GM19043 (cell line): Measurements from ENCODE around the gene FOLR1.

Experiments
- ATAC-seq: cut with Tn5 transposase; IDR thresholded peaks from one replicate; pipeline ENCODE4 v1.9.1; 2021; ENCODE audit warnings: low read depth; ENCODE audit not compliant: unreplicated experiment

The FOLR1 gene

DNA sequence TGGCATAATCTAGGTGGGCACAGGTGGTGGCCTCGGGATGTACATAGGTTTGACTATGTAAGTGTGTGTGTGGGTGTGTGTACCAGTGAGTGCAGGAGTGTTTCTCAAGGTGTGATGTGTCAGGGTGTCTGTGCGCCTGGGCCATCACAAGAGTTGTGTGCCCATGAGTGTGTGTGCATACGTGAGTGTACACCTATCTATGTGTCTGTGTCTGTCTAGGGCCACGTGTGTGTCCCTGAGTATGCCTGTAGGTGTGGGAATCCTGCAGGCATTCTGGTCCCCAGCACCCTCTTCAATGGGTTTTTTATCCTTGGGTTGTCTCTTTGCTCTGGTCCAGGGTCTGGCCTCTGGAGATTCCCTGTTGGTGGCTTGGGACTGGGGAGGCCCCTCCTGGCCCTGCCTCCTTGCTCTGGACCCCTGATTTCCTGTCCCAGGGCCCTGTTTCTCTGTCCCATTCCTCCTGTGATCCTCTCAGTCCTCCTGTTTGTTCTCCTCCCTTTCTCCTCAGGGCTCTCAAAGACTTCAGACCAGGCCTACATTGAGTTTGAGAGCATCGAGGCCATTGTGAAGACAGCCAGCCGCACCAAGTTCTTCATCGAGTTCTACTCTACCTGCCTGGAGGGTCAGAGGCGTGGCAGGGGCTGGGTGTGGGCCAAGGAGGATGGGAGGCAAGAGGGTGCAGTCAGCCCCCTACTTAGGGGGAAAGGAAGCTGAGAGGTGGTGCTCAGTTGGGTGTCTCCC, 42.0 kb downstream of the FOLR1 start:
- ATAC-seq: no peak

DNA sequence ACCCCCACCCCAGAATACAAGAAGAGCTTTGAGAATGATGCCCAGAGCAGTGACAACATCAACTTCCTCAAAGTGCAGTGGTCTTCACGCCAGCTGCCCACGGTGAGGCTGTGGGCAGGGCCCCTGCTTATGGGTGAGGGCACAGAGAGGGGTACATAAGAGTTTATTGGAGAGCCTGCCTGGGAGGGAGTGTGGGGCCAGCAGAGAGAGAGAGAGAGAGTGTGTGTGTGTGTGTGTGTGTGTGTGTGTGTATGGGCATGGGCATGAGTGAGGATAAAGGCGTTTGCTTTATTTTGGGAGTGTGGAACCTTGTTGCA, 42.5 kb downstream of the FOLR1 start:
- no peak for ATAC-seq

DNA sequence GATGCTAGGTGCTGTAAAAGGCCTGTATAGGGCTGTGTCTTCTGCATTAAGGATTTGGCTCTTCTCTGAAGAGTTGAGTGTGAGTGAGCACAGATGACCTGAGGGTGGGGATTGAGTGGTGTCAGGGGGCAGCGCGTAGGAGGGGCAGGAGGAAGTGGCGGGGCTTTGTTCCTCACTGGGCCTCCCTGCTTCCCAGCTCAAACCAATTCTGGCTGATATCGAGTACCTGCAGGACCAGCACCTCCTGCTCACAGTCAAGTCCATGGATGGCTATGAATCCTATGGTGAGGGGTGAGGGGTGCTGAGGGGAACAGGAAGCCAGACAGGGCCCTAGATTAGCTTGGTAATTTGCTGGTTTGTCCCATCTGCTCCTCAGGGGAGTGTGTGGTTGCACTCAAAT, 43.0 kb downstream of the FOLR1 start:
- ATAC-seq: no peak

DNA sequence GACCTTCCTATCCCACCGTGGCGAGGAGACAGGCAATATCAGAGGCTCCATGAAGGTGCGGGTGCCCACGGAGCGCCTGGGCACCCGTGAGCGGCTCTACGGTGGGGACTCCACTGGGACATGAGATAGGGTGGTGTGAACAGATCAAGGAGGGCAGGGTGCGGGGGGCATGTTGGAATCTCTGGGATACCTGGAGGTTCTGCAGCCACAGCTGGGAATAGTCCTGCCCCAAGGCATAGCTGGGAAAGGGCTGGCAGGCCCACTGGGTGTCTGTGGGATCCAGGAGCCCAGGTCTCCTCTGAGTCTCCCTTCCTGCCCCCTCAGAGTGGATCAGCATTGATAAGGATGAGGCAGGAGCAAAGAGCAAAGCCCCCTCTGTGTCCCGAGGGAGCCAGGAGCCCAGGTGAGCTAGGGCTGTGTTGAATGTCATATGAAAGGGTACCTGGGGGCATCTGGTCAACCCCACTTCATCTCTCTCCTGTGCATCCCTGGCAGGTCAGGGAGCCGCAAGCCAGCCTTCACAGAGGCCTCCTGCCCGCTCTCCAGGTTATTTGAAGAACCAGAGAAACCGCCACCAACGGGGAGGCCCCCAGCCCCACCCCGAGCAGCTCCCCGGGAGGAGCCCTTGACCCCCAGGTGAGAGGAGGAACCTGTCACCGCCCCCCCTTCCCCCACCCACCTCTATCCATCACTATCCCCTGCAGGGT, 43.6 kb downstream of the FOLR1 start:
- no peak for ATAC-seq

DNA sequence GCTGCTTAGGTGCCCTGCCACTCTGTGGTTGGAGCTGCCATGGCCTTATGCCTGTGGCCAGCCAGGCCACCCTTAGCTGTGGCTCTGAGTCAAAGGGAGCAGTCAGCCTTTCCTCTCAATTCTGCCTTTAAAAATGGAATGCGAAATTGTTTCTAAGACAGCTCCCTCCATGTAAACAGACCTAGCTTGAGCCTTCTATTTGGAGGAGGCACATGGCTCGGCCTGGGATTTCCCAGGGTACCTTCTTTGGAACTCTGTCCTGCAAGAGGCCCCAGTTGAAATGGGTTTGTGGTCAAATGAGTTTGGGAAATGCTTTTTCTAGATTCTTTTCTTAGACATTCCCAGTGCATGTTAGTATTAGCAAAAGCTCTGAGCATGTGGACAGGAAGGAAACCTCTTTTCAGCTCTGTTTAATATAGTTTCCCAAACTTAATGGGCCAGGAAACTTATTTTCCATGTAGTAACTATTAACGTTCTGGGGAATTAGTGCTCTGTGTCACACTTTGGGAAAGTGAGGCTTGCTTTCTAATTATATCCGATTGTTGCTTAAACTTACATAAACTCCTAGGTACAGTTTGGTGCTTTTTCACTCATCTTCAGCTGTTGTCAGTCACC, 44.2 kb downstream of the FOLR1 start:
- no peak for ATAC-seq

DNA sequence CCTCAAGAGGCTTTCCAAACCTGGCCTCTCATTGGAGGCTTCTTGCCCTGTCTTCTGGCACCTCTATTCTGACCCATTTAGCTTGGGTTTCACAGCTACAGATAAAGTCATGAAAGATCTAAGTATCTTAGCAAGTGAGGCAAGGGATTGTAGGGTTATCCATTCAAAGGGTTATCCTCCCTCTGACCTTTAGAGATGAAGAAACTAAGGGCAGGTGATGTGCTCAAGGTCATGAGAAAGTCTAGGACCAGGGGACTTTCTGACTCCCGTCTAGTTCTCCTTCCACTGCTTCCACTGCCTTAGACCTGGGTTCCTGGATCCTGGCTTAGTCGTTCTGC, 44.8 kb downstream of the FOLR1 start:
- ATAC-seq: no peak

DNA sequence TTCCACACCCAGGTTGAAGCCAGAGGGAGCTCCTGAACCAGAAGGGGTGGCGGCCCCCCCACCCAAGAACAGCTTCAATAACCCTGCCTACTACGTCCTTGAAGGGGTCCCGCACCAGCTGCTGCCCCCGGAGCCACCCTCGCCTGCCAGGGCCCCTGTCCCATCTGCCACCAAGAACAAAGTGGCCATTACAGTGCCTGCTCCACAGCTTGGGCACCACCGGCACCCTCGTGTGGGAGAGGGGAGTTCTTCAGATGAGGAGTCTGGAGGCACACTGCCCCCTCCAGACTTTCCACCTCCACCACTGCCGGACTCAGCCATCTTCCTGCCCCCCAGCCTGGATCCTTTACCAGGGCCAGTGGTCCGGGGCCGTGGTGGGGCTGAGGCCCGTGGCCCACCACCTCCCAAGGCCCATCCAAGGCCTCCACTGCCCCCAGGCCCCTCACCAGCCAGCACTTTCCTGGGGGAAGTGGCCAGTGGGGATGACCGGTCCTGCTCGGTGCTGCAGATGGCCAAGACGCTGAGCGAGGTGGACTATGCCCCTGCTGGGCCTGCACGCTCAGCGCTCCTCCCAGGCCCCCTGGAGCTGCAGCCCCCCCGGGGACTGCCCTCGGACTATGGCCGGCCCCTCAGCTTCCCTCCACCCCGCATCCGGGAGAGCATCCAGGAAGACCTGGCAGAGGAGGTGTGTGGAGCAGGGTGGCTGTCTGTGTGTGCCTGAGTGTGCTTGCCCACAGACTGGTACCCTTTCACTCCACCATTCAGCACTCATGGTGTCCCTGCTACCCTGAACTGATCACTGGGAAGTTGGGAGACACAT, 45.4 kb downstream of the FOLR1 start:
- no peak for ATAC-seq

DNA sequence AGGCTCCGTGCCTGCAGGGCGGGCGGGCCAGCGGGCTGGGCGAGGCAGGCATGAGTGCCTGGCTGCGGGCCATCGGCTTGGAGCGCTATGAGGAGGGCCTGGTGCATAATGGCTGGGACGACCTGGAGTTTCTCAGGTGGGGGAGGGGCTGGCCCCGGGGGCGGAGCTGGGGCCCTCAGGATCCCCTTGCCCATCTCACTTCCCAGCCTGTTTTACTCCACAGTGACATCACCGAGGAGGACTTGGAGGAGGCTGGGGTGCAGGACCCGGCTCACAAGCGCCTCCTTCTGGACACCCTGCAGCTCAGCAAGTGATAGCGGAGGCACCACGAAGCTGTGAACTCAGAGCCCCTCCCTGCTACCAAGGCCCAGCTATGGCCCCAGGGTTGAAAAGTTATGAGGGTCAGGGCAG, 46.1 kb downstream of the FOLR1 start:
- ATAC-seq: no peak

DNA sequence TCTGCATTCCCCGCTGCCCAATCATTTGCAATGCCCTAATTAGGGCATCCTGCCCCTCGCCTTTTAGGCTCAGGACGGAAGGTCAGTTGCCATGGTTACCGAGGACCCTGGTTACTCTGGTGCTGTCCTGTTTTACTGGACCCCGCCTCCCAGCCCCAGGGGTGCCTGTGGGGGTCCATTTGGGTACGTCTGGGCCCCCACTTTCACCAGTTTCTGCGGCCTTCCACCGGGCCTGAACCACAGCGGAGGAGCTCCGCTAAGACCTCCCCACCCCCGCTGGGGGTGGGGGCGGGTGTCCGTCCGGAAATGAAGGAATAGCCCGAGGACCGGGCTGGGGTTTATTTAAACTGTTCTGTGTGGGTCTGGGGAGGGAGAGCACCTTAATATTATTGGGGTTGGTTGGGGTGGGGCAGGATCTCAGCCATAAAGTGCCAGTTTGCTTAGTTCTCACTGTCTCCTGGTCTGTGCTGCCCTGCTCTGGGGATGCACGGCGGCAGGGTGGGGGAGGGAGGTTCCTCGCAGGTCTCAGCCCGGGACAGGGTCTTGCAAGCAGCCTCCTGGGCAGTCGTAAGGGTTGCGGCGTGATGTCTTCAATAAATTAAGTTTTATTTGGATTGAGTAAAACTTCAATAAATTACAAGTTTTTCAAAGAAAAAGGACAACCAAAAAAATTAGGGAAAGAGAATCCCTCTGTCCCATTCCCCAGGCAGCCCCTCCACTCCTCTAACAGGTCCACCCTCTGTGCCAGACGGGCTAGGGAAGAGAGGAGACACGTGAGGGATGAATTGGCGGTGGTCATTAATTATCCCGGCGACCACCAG, 46.8 kb downstream of the FOLR1 start:
- no peak for ATAC-seq

DNA sequence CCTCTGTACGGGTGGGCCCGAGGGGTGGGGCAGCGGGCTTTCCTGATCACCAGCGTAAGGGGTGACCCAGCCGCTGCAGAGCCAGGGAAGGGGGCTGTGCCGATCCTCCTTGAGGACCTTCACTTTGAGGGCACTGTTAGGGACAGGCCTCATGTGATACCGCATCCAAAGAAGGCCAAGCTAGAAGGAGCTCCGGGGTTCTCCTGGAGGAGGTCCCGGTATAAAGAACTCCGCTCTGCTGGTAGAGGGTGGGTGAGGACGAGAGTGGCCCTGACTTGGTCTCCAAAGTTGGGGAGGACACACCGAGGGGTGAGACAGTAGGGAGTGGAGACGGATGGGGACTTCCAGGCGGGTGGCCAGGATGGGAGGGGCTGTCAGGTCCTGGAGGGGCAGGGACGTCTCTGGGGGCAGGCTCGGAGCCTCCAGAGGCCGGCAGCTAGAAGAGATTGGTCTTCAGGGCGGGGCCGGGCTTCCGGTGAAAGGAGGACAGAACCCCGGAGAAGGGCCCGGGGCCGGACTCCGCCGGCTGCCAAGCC, 47.4 kb downstream of the FOLR1 start:
- no peak for ATAC-seq

DNA sequence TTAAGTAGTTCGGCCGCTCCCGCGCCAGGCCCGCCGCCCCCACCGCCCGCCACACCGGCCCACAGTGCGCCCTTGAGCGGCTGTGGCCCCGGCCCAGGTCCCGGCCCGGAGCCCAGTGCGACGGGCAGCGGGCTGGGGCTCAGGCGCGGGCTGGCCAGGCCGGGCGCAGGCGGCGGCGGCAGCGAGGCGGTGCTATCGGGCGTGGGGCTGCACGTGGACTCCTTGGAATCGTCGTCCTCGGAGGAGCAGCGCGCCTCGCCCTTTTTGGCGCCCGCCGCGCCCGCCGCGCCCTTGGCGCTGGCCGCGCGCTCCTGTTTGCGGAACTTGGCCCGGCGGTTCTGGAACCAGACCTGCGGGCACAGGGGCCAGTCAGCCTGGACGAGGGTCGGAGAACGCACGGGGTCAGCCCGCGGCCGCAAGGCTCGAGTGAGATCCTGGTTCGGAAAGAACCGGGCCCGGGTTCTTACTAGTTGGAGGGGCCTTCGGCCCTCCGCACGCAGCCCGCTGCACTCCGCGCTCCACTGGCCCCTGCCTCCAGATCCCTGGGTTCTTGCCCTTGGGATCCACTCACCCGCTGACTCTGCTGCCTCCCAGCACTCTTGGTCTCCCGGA, 48.0 kb downstream of the FOLR1 start:
- no peak for ATAC-seq

DNA sequence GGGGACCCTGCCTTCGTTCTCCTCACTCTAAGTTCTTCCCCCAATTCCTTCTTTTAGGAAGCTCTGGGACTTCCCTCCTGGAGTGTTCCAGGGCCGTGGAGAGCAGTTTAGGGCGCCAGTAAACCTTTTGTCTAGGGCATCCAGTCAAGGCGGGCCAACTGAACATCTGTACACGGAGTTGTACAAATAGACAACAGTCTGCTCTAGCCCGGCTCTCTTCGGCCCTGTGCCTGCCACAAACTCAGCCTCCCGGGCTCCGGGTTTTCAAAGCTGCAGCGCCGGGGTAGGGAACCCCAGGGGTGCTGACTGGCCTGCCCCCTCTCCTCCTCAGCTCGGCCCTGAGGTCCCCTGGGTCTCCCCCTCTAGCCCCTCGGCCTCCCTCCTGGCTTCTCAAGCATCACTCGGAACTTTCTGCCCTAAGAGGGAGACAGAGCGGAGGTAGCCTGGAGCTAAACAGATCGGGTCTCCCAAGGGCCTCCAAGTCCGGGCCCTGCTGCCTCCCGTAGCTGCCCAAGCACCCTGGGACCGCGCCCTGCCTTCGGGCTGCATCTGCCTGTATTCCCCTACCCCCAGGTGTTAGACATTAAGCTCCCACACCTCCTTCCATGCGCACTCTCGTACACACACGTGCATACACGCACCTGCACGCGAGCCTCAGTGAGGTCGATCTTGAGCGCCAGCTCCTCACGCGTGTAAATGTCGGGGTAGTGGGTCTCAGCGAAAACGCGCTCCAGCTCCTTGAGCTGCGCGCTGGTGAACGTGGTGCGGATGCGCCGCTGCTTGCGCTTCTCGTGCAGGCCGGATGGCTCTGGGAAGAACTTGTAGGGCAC, 48.7 kb downstream of the FOLR1 start:
- ATAC-seq: no peak

DNA sequence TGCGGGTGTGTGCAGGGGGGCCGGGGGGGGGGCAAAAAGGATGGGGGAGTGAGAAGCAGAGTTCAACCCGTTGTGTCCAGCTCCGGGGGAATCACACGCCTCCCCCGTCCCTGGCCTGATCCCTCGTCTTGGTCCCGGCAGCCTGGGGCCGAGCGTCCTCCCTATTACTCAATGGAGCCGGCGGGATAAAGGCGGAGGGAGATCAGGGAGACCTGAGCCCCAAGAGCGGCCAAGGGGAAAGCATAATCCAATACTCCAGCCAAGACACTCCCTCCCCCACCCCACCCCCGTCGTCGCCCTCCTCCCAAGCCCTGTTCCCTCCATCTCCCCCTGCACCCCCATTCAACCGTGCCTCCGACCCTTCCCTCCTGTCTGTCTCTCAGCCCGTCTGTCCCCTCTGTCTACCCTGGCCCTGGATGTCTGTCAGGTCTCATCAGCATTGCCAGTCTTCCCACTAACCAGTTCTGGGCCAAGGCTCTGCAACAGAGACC, 49.4 kb downstream of the FOLR1 start:
- ATAC-seq: no peak

DNA sequence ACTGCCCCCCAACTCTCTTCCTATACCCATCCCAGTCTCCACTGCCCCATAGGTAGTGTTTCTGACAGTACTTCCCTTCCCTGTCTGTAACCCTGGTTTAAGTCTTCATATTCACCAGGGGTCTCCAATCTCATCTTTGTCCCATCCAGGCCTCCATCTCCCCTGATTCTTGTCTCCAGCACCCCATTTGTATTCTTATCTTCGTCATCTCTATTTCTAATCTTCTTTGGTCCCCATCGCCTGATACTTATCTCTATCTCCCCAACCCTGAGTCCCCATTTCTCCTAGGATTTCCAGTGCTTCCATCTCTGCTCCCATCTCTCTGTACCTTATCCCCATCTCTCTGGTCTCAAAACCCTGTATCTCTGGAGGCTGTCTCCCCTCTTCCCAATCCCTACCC, 50.2 kb downstream of the FOLR1 start:
- ATAC-seq: no peak

DNA sequence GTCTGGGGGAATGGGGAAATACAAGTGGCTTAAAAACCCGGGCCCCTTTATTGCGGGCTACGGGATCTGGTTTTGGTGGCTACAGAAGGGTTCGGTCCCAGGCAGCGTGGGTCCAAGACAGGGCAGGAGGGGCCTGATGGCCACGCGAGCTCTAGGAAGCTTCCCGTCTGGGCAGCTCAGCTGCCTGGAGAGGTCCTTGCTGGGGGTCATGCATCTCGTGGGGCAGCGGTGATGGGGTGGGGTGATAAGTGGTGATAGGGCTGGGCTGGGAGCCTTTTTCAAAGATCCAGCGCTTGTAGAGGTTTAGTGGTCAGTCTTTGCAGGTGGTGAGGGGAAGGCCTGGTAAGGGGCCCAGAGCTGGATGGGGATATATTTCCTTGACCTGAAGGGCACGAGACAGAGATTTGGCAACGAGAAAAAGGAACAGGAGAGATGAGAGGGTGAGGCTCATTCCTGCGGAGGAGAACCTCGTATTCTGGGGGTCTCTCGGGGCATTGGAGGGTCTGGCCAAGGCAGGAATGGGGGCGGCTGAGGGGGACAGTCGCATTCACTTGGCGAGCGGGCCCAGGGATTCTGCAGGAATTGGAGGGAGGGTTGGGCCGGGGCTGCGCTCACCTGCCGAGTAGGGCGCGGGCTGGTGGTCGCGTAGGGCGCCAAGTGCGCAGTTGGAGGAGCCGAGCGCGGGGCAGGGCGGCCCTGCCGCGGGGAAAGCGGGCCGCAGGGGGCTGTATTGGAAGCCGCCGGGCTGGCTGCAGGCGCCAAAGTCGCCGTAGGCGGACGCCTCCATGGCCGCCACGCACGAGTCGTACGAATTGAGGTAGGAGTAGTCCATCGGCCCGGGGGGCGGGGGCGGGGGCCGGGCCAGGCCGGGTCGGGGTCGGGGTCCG, 51.5 kb downstream of the FOLR1 start:
- ATAC-seq: no peak

DNA sequence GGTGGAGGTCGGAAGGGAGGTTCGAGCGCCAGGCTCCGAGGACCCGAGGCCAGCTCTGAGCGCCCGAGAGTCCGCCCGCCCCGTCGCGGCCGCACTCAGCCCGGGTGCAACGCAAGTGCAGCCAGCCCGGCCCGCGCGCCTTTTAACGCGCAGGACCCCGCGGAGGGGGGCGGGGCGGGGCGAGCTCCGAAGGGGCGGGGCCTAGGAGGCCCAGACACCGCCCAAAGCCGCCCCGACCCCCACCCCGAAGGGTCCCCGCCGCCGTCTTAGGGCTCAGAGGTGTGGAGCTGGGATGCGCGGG, 52.1 kb downstream of the FOLR1 start, which contains the start of gene PHOX2A:
TSS of gene PHOX2A (minus strand) at position 117 of the 301 bp plus-strand sequence. CDS start 172 bp downstream, outside the sequence.
- no peak for ATAC-seq

DNA sequence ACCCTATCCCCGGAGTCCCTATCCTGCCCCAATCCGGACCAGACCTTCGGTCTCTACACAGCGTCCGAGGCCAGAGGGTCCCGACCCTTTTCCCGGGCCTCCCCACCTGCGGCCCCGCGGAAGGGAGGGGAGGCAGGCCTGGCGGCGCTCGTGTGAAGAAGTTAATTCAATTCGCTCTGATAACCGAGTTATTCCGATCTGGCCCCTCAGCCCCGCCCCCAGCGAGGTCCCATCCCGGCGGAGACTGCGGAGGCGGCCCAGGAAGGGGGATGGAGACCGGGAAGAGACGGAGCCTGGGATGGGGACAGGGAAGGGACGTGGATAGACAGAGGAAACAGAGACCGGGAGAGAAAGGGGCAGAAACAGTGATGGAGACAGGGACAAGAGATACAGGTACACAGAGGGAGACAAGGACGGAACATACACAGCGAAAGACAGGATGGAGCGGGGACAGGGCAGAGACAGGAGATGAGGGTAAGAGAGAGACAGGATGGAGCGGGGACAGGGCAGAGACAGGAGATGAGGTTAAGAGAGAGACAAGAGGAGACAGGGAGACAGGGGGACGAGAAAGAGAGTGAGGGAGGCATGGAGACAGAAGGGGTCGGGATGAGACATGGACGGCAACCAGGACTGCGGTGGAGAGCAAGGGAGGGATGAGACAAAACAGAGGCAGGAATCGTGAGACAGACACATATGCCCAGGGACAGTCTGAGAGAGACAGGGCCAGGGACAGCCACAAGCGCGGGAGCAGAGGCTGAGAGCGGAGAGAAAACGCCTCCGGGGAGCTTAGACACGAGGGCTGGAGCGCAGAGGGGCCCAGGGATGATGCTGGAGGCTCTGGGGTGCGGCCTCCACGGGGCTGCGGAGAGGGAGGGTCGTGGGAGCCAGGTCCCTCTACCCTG, 52.7 kb downstream of the FOLR1 start:
- ATAC-seq: no peak
